Calu3 (cell line): Measurements from ENCODE around the gene HSP90AB1. TPM values are rescaled to one million over a fixed set of nuclear protein-coding genes. Genes with fewer than 3 reads are reported as not detected.

Experiments
- BruUV-seq: library from RNA; stranded (reverse); fragments of 400-500 nt; replicated peaks from 2 replicates; lab custom pipeline; 2021; lab: Mats Ljungman, UMichigan
- CTCF ChIA-PET: fragments of 300-600 bp; sonication (Branson Sonifier 250); formaldehyde crosslinking; loops from one replicate; lab custom pipeline; 2022; ENCODE audit warnings: antibody characterized with exemption; lab: Charles Lee
- DNase-seq: peaks from one replicate; pipeline ENCODE4 v3.0.0; 2022
- H3K27ac Mint-ChIP-seq: one replicate; pipeline ENCODE4 v1.8.0; 2022; ENCODE audit warnings: mixed read lengths; ENCODE audit not compliant: unreplicated experiment
- H3K27me3 Mint-ChIP-seq: one replicate; pipeline ENCODE4 v1.8.0; 2022; ENCODE audit warnings: mixed read lengths; ENCODE audit not compliant: unreplicated experiment
- H3K36me3 Mint-ChIP-seq: one replicate; pipeline ENCODE4 v1.8.0; 2022; ENCODE audit warnings: mild to moderate bottlenecking, moderate library complexity, mixed read lengths; ENCODE audit not compliant: insufficient read depth, unreplicated experiment
- H3K4me1 Mint-ChIP-seq: one replicate; pipeline ENCODE4 v1.8.0; 2022; ENCODE audit warnings: mild to moderate bottlenecking, low read depth, mixed read lengths; ENCODE audit not compliant: unreplicated experiment
- H3K4me3 Mint-ChIP-seq: one replicate; pipeline ENCODE4 v1.8.0; 2022; ENCODE audit warnings: mild to moderate bottlenecking, low read depth, moderate library complexity, mixed read lengths; ENCODE audit not compliant: unreplicated experiment
- H3K9me3 Mint-ChIP-seq: one replicate; pipeline ENCODE4 v1.8.0; 2022; ENCODE audit warnings: low read depth, mixed read lengths; ENCODE audit not compliant: unreplicated experiment
- CTCF ChIP-seq: fragments of 200-600 bp; IDR thresholded peaks from one replicate; pipeline ENCODE4 v1.8.0; 2022; ENCODE audit warnings: antibody characterized with exemption; ENCODE audit not compliant: unreplicated experiment
- intact Hi-C: fragments of 100-400 bp; cut with micrococcal nuclease; formaldehyde crosslinking; loops from one replicate; pipeline ENCODE4 v1.10.0; 2022; ENCODE audit not compliant: unreplicated experiment
- total RNA-seq: library from RNA; stranded (reverse); gene quantifications from 2 replicates; pipeline ENCODE4 v1.2.3, GENCODE V29; 2022

HSP90AB1 gene
- total RNA-seq, 1 experiment from 2014 or later: 2,073 TPM

GRCh38 chr6:44265722-44266233, 18.9 kb downstream of the HSP90AB1 start:
- CTCF ChIA-PET: interaction anchor here (3.9 kb wide), 1 partner anchor 73 kb away, joined by 53 read pairs; no protein-coding TSS in a partner anchor
- H3K27ac Mint-ChIP-seq: peak overlapping the region; percentile 80
- H3K9me3 Mint-ChIP-seq: no peaks in the 10 kb centered on the region
- peak overlapping the region; percentile 98 for H3K4me3 Mint-ChIP-seq
- intact Hi-C loops: no loop called here
- DNase-seq: no peak
- peaks cover 48% of the 10 kb centered on the region for H3K27me3 Mint-ChIP-seq
- BruUV-seq: no TSS peak
- peaks cover 47% of the 10 kb centered on the region for H3K36me3 Mint-ChIP-seq
- peaks cover 36% of the 10 kb centered on the region for H3K4me1 Mint-ChIP-seq
- TF ChIP-seq CTCF: no peak

GRCh38 chr6:44266347-44266746, 19.4 kb downstream of the HSP90AB1 start:
- TF ChIP-seq CTCF: no peak
- CTCF ChIA-PET: interaction anchor here (0.8 to 3.9 kb wide), 3 partner anchors 10 to 72 kb away, joined by 3 to 53 read pairs (median 3); no protein-coding TSS in a partner anchor
- Mint-ChIP-seq H3K36me3 (peaks cover 47% of the 10 kb centered on the region), H3K27ac (no peak overlapping the region), H3K27me3 (peaks cover 53% of the 10 kb centered on the region), H3K9me3 (no peaks in the 10 kb centered on the region), H3K4me3 (peak overlapping the region; percentile 98), H3K4me1 (peaks cover 31% of the 10 kb centered on the region)
- no peak for DNase-seq
- intact Hi-C loops: no loop called here
- BruUV-seq: no TSS peak

DNA sequence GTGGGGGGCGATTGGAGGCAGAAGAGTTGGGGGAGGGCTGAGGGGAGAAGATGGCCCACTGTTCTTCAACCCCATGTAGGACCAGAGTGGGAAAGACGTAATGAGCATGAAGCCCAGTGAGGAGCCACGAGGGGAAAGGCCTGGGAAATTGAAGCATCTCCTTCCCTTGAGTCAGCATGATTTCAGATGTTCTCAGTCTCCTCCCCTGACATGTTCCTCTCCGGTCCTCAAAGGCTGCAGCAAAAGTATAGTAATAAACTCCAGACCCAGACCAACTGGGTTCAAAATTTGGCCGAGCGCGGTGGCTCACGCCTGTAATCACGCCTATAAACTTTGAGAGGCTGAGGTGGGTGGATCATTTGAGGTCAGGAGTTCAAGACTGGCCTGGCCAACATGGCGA, 20.4 kb downstream of the HSP90AB1 start:
- Mint-ChIP-seq H3K27me3 (peaks cover 62% of the 10 kb centered on the region), H3K9me3 (no peaks in the 10 kb centered on the region), H3K27ac (no peak overlapping the region), H3K4me1 (peaks cover 25% of the 10 kb centered on the region), H3K36me3 (peaks cover 47% of the 10 kb centered on the region), H3K4me3 (no peak overlapping the region)
- no peak for TF ChIP-seq CTCF
- intact Hi-C loops: no loop called here
- CTCF ChIA-PET: interaction anchor here (1.0 to 3.9 kb wide), 6 partner anchors 9 to 71 kb away, joined by 3 to 53 read pairs (median 8); no protein-coding TSS in a partner anchor
- DNase-seq: no peak
- BruUV-seq: no TSS peak

- DNase-seq: peak; percentile 77
- Mint-ChIP-seq H3K4me1 (peaks cover 16% of the 10 kb centered on the region), H3K27ac (no peak overlapping the region), H3K9me3 (no peaks in the 10 kb centered on the region), H3K36me3 (peaks cover 38% of the 10 kb centered on the region), H3K4me3 (no peak overlapping the region), H3K27me3 (peaks cover 71% of the 10 kb centered on the region)
- intact Hi-C loops: loop anchor here (1.0 to 2.0 kb wide), 2 partner anchors 37 to 70 kb away; no protein-coding TSS in a partner anchor
- TF ChIP-seq CTCF: peak; percentile 88
- CTCF ChIA-PET: interaction anchor here (0.5 to 3.9 kb wide), 15 partner anchors 16 to 787 kb away, joined by 3 to 53 read pairs (median 5); partner anchors contain the start of genes AARS2, CDC5L, MRPL14 and TMEM63B
- no TSS peak for BruUV-seq
Measured at GRCh38 chr6:44268095-44268628, 21.3 kb downstream of the HSP90AB1 start.
